ENCODE results near the gene DEK.

Gene DEK

GRCh38 chr6:18277237-18278006 is 13.1 kb upstream of the DEK start:
- no peak for DNase-seq
- H3K27ac Mint-ChIP-seq = no peak overlapping the region
- H3K27me3 Mint-ChIP-seq = peaks cover 67% of the 10 kb centered on the region
- H3K9me3 Mint-ChIP-seq = no peaks in the 10 kb centered on the region
- peak overlapping the region; percentile 51 for H3K4me3 Mint-ChIP-seq
- H3K4me1 Mint-ChIP-seq (ENCODE audit: low read depth) = peaks cover 6% of the 10 kb centered on the region
- H3K36me3 Mint-ChIP-seq (ENCODE audit: low read depth) = no peaks in the 10 kb centered on the region

- Mint-ChIP-seq H3K36me3 (ENCODE audit: low read depth) (no peaks in the 10 kb centered on the region), H3K4me3 (peak overlapping the region; percentile 50), H3K27me3 (peaks cover 63% of the 10 kb centered on the region), H3K9me3 (no peaks in the 10 kb centered on the region), H3K4me1 (ENCODE audit: low read depth) (peaks cover 6% of the 10 kb centered on the region), H3K27ac (no peak overlapping the region)
- no peak for DNase-seq
These were observed 12.4 kb upstream of the DEK start for GRCh38 chr6:18276610-18277236.

GRCh38 chr6:18270216-18270615 is 5.9 kb upstream of the DEK start:
- Mint-ChIP-seq H3K4me1 (ENCODE audit: low read depth) (peaks cover 4% of the 10 kb centered on the region), H3K36me3 (ENCODE audit: low read depth) (peaks cover under 1% of the 10 kb centered on the region), H3K27me3 (peaks cover 11% of the 10 kb centered on the region), H3K9me3 (no peaks in the 10 kb centered on the region), H3K4me3 (no peak overlapping the region), H3K27ac (no peak overlapping the region)
- DNase-seq = no peak

DNA sequence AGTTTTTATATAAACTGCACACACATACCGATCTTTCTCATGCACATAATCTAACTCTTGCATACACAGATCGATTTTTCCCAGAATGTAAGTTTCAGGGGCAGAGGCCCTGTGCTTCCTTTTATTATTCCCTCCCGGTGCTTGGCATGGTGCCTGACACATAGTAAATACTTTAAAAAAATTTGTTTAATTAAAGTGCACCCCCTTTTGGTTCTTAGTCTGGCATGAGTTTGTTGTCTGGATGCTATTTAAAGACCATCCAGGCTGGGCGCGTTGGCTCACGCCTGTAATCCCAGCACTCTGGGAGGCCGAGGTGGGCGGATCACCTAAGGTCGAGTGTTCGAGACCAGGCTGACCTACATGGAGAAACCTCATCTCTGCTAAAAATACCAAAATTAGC is 5.4 kb upstream of the DEK start:
- Mint-ChIP-seq H3K4me1 (ENCODE audit: low read depth) (peaks cover 9% of the 10 kb centered on the region), H3K9me3 (no peaks in the 10 kb centered on the region), H3K27ac (no peak overlapping the region), H3K4me3 (no peak overlapping the region), H3K36me3 (ENCODE audit: low read depth) (peaks cover 5% of the 10 kb centered on the region), H3K27me3 (peaks cover 7% of the 10 kb centered on the region)
- no peak for DNase-seq

GRCh38 chr6:18269253-18269652 is 4.9 kb upstream of the DEK start:
- H3K36me3 Mint-ChIP-seq (ENCODE audit: low read depth) = peaks cover 6% of the 10 kb centered on the region
- H3K27me3 Mint-ChIP-seq = peaks cover 6% of the 10 kb centered on the region
- no peak overlapping the region for H3K27ac Mint-ChIP-seq
- no peak for DNase-seq
- H3K9me3 Mint-ChIP-seq = no peaks in the 10 kb centered on the region
- H3K4me3 Mint-ChIP-seq = no peak overlapping the region
- H3K4me1 Mint-ChIP-seq (ENCODE audit: low read depth) = peaks cover 10% of the 10 kb centered on the region

DNA sequence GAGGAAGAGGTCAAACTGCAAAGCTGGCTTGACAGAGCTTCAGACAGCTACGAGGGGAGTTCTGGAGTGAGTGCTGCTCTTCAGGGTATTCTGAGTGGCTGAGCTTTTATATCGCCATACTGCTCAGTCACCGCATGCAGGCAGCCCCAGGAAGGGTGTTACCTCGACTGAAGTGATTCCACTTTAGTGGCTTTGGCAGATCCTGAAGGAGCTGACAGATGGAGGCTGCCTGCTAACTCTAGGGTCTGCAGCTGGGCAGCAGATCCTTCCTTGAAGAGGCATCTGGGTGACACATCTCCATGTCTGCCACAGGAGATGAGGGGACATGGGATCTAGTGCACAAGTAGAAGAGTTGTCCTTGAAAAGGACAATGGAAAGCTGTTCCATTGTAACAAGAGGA is 3.7 kb upstream of the DEK start:
- Mint-ChIP-seq H3K36me3 (ENCODE audit: low read depth) (peaks cover 14% of the 10 kb centered on the region), H3K9me3 (no peaks in the 10 kb centered on the region), H3K4me3 (no peak overlapping the region), H3K27ac (no peak overlapping the region), H3K4me1 (ENCODE audit: low read depth) (peaks cover 13% of the 10 kb centered on the region), H3K27me3 (no peaks in the 10 kb centered on the region)
- no peak for DNase-seq

- DNase-seq = no peak
- Mint-ChIP-seq H3K27me3 (no peaks in the 10 kb centered on the region), H3K4me3 (no peak overlapping the region), H3K27ac (no peak overlapping the region), H3K9me3 (no peaks in the 10 kb centered on the region), H3K36me3 (ENCODE audit: low read depth) (peaks cover 30% of the 10 kb centered on the region), H3K4me1 (ENCODE audit: low read depth) (peaks cover 28% of the 10 kb centered on the region)
These were observed 2.2 kb upstream of the DEK start for GRCh38 chr6:18266523-18266912.

- Mint-ChIP-seq H3K36me3 (ENCODE audit: low read depth) (peaks cover 35% of the 10 kb centered on the region), H3K9me3 (no peaks in the 10 kb centered on the region), H3K4me3 (peak overlapping the region; percentile 89), H3K4me1 (ENCODE audit: low read depth) (peaks cover 34% of the 10 kb centered on the region), H3K27me3 (no peaks in the 10 kb centered on the region), H3K27ac (peak overlapping the region; percentile 97)
- no peak for DNase-seq
These were observed 1.6 kb upstream of the DEK start for GRCh38 chr6:18265787-18266522.

DNA sequence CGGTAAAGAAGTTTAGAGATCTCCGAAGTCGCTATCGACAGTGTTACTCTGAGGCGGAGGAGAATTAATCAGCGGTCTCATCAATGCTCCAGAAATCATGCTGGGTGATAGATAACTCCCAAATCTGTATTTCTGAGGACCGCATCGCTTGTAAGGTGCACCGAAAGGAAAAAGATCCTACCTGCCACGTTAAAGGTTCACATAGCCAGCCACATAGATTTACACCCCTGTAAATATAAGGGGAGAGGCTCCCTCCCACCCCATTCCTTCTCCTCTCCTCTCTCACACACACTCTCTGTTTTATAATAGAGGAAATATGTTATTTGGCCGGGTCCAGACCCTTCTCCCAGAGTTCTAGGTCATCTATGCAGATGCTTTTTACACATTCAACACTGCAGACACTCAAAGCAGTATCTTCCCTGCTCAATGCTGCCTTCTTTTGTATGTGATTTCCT is 620 bp upstream of the DEK start:
- Mint-ChIP-seq H3K27ac (peak overlapping the region; percentile 97), H3K4me3 (peak overlapping the region; percentile 89), H3K27me3 (no peaks in the 10 kb centered on the region), H3K36me3 (ENCODE audit: low read depth) (peaks cover 46% of the 10 kb centered on the region), H3K4me1 (ENCODE audit: low read depth) (peaks cover 44% of the 10 kb centered on the region), H3K9me3 (no peaks in the 10 kb centered on the region)
- no peak for DNase-seq

- peak overlapping the region; percentile 96 for H3K27ac Mint-ChIP-seq
- H3K9me3 Mint-ChIP-seq = no peaks in the 10 kb centered on the region
- H3K4me3 Mint-ChIP-seq = peak overlapping the region; percentile 89
- H3K27me3 Mint-ChIP-seq = no peaks in the 10 kb centered on the region
- peaks cover 56% of the 10 kb centered on the region for H3K36me3 Mint-ChIP-seq (ENCODE audit: low read depth)
- peaks cover 54% of the 10 kb centered on the region for H3K4me1 Mint-ChIP-seq (ENCODE audit: low read depth)
- DNase-seq = peak; percentile 67
These were observed 712 bp downstream of the DEK start for GRCh38 chr6:18263418-18264218.

DNA sequence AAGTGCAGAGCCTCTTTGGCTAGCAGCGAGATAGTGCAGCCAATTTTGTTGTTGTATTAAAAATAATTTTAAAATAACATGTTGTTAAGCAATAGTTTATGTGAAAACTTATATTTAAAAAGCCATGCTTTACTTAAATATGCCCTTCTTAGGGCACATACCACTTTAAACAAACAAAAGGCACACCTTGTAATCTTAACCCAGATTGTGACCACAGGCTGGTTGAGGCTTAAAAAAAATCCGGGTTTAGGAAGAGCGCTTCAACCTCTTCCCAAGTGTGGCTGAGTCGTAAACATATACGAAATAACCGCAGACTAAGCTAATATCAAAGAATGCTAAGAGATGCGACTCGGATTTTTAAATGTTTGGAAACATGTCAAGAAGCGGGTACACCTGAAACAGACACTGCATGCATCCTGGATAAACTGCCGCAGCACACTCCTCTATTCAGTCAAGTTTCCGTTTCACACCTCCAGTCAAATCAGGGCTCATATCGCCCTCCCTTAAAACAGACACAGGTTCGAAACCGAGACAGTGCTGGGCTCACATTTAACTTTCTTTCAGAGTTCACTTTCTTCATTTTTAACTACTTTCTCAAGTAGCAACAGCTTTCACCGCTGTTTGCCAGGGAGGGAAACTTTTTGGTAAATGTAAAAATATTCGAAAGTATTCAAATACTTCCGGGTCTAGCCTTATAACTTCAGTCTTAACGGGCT is 1.5 kb downstream of the DEK start:
- no peaks in the 10 kb centered on the region for H3K27me3 Mint-ChIP-seq
- peak overlapping the region; percentile 89 for H3K4me3 Mint-ChIP-seq
- H3K27ac Mint-ChIP-seq = peak overlapping the region; percentile 96
- H3K36me3 Mint-ChIP-seq (ENCODE audit: low read depth) = peaks cover 64% of the 10 kb centered on the region
- peaks cover 55% of the 10 kb centered on the region for H3K4me1 Mint-ChIP-seq (ENCODE audit: low read depth)
- peak; percentile 48 for DNase-seq
- no peaks in the 10 kb centered on the region for H3K9me3 Mint-ChIP-seq

- peaks cover 57% of the 10 kb centered on the region for H3K4me1 Mint-ChIP-seq (ENCODE audit: low read depth)
- no peaks in the 10 kb centered on the region for H3K9me3 Mint-ChIP-seq
- peaks cover 73% of the 10 kb centered on the region for H3K36me3 Mint-ChIP-seq (ENCODE audit: low read depth)
- peak overlapping the region; percentile 92 for H3K27ac Mint-ChIP-seq
- H3K4me3 Mint-ChIP-seq = peak overlapping the region; percentile 89
- no peak for DNase-seq
- no peaks in the 10 kb centered on the region for H3K27me3 Mint-ChIP-seq
These were observed 2.5 kb downstream of the DEK start for GRCh38 chr6:18261877-18262276.

- Mint-ChIP-seq H3K27me3 (no peaks in the 10 kb centered on the region), H3K4me3 (peak overlapping the region; percentile 89), H3K9me3 (no peaks in the 10 kb centered on the region), H3K4me1 (ENCODE audit: low read depth) (peaks cover 56% of the 10 kb centered on the region), H3K27ac (peak overlapping the region; percentile 92), H3K36me3 (ENCODE audit: low read depth) (peaks cover 86% of the 10 kb centered on the region)
- peak; percentile 44 for DNase-seq
These were observed 3.8 kb downstream of the DEK start for GRCh38 chr6:18260448-18261106.
